PFSK-1 (cell line): ENCODE measurements around the gene CHSY3.

Source experiments
- POLR2AphosphoS5 ChIP-seq: IDR thresholded peaks from 2 replicates; pipeline ENCODE4 v1.6.1; 2012; ENCODE audit warnings: low read depth, mild to moderate bottlenecking, control low read depth, low read length, moderate library complexity
- REST ChIP-seq, 2 experiments: IDR thresholded peaks; 2 replicates each; pipeline versions ENCODE4 v1.6.1 to v1.8.0; 2011 to 2012; ENCODE audit warnings: low read depth in 2 of 2, low read length in 2 of 2, control low read depth in 1 of 2, inconsistent platforms in 1 of 2, mild to moderate bottlenecking in 1 of 2, moderate library complexity in 1 of 2; ENCODE audit not compliant: insufficient read depth in 1 of 2
- TAF1 ChIP-seq: IDR thresholded peaks from 2 replicates; pipeline ENCODE4 v1.6.1; 2012; ENCODE audit warnings: low read length, control low read depth, borderline replicate concordance; ENCODE audit not compliant: insufficient read depth

DNA sequence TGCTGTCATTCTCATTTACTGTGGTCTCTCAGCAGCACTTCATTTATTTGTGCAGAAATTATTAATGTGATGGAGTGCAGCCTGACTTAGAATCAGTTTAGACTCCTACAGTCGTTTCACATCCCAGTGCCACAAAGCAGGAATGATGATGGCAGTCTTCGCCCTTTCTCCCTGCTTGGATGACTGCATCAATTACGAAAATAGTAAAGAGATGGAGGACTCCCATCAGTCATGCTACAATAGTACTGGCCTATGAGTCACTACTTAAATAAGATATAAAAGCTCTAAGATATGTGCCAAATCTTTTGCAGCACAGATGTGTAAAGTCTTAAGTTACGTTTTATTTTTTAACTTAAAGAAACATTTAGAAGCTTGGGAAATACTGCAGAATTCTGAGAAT is 263.9 kb downstream of the CHSY3 start:
- TF ChIP-seq TAF1, result no peak
- TF ChIP-seq REST (IDR thresholded peaks at IDR 0.05; ENCODE audit: insufficient read depth in 1 of 2, low read depth in 2 of 2, low read length in 2 of 2), result no peak
- TF ChIP-seq POLR2AphosphoS5, result no peak
